GM19468 (cell line): ENCODE results near the gene CLIC6.

Experiments used
- ATAC-seq: cut with Tn5 transposase; IDR thresholded peaks from one replicate; pipeline ENCODE4 v1.9.1; 2021; ENCODE audit warnings: mild to moderate bottlenecking, moderate library complexity, moderate number of reproducible peaks; ENCODE audit not compliant: unreplicated experiment; ENCODE audit errors: extremely low read depth

The CLIC6 gene

GRCh38 chr21:34748862-34749261 lies 80.1 kb downstream of the CLIC6 start:
- no peak for ATAC-seq

- ATAC-seq = no peak
Observed at GRCh38 chr21:34754690-34755647, 86.2 kb downstream of the CLIC6 start.

GRCh38 chr21:34761758-34762330 lies 93.0 kb downstream of the CLIC6 start:
- ATAC-seq = no peak

GRCh38 chr21:34762786-34763185 lies 94.0 kb downstream of the CLIC6 start:
- ATAC-seq = no peak

GRCh38 chr21:34764715-34765284 lies 96.0 kb downstream of the CLIC6 start:
- no peak for ATAC-seq

- no peak for ATAC-seq
Observed at GRCh38 chr21:34765619-34766018, 96.8 kb downstream of the CLIC6 start.

GRCh38 chr21:34766862-34767261 lies 98.1 kb downstream of the CLIC6 start:
- no peak for ATAC-seq
